Testis (tissue), 2 donors: ENCODE data around the gene AZU1.
"Not testable (repeated sequence)": the region's sequence is repeated elsewhere in the genome, so short reads cannot be mapped to it uniquely, and the experiment has no call there.

ENCODE experiments used
- POLR2A ChIP-seq: fragments of 450-650 bp; IDR thresholded peaks from one replicate; pipeline ENCODE4 v1.6.1; 2017; ENCODE audit warnings: antibody characterized with exemption, mild to moderate bottlenecking, moderate library complexity
- TF ChIP-seq, protein P1 (sequence below), 3 experiments: fragments of 450-650 bp in 2 of 3; fragments of 200-600 bp in 1 of 3; sonication (generic) in 1 of 3; IDR thresholded peaks; one replicate each; pipeline ENCODE4 v1.5.1; 2016 to 2019; ENCODE audit warnings: antibody characterized with exemption in 3 of 3, mild to moderate bottlenecking in 2 of 3, moderate library complexity in 1 of 3

DNA sequence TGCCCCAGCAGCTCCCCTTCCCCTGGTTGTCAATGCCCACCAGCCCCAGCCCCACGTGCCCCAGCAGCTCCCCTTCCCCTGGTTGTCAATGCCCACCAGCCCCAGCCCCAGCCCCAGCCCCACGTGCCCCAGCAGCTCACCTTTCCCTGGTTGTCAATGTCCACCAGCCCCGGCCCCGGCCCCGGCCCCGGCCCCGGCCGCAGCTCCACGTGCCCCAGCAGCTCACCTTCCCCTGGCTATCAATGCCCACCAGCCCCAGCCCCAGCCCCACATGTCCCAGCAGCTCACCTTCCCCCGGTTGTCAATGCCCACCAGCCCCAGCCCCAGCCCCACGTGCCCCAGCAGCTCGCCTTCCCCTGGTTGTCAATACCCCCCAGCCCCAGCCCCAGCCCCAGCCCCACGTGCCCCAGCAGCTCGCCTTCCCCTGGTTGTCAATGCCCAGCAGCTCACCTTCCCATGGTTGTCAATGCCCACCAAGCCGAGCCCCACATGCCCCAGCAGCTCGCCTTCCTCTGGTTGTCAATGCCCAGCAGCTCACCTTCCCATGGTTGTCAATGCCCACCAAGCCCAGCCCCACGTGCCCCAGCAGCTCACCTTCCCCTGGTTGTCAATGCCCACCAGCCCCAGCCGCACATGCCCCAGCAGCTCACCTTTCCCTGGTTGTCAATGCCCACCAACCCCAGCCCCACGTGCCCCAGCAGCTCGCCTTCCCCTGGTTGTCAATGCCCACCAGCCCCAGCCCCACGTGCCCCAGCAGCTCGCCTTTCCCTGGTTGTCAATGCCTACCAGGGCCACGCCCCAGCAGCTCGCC lies 51.3 kb downstream of the AZU1 start:
- TF ChIP-seq POLR2A, result not testable (repeated sequence)
- TF ChIP-seq, protein P1, sequence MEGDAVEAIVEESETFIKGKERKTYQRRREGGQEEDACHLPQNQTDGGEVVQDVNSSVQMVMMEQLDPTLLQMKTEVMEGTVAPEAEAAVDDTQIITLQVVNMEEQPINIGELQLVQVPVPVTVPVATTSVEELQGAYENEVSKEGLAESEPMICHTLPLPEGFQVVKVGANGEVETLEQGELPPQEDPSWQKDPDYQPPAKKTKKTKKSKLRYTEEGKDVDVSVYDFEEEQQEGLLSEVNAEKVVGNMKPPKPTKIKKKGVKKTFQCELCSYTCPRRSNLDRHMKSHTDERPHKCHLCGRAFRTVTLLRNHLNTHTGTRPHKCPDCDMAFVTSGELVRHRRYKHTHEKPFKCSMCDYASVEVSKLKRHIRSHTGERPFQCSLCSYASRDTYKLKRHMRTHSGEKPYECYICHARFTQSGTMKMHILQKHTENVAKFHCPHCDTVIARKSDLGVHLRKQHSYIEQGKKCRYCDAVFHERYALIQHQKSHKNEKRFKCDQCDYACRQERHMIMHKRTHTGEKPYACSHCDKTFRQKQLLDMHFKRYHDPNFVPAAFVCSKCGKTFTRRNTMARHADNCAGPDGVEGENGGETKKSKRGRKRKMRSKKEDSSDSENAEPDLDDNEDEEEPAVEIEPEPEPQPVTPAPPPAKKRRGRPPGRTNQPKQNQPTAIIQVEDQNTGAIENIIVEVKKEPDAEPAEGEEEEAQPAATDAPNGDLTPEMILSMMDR (IDR thresholded peaks at IDR 0.05), result not testable (repeated sequence)
